Ramos (cell line): ENCODE data around the gene CNNM4.

ENCODE experiments used
- in situ Hi-C: fragments of 300-500 bp; cut with MboI; formaldehyde crosslinking; loops from one replicate; pipeline ENCODE4 v1.14.3; 2022; ENCODE audit warnings: low sequenced_read_pairs; ENCODE audit not compliant: unreplicated experiment

Gene CNNM4

DNA sequence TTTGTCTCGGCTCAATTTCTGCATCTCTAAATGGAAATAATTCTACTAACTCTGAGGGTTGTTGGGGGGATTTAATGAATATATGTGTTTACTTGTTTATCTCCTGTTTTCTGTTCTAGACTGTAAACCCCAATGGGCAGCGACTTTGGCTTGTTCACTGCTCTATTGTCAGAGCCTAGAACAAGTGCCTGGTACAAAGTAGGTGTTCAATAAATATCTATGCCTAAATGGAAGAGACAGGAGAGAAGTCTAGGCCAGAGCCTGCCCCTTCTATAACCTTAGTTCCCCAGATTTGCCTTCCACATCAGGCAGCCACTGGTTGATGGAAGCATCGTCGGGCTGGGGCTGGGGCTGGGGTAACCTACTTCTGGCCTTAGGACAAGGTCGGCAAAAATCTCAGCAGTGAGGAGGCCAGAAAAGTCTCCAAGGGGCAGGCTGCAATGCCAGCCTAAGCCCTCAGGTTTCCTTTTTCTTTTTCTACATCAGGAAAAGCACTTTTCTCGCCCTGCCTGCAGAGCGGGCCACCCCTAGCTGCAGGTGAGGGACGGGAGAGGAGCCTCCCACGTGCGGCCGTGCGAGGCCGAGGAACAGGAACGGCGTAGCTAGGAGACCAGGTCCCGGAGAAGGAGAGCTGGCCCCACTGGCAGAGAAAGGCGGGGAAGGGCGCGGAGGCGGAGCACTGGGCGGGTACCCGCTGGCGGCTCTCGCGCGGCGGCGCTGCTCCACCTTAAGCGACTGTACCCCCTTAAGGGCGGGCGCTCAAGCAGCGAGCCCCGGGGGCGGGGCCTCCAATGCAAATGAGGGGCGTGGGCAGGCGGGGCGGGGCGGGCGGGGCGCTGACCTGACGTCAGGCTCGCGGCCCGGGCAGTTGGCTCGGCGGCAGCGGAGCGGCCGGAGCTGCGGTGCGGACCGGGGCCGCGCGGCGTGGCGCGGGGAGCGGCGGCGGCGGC lies at the start of gene CNNM4:
TSS of gene CNNM4 (plus strand) at position 867 of the 950 bp plus-strand sequence. CDS start 98 bp downstream, outside the sequence.
- in situ Hi-C loops, result no loop called here

DNA sequence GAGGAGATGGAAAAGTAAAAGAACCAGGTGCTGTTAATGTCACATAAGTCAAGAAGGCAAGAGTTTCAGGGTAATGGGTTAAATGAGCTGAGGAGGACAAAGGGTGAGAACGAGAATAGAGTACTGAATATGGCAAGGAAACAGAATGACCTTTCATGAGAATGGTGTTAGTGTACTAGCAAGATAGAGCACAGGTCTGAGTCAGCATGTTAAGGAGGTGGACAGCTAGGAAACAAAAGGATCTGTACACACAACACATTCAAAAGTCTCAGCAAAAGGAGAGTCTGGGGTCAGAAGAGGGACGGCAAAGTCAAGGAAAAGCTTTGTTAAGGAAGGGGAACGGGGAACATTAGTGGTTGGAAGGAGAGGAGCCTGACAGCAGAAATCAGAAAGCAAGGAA lies 49.7 kb upstream of the CNNM4 start:
- in situ Hi-C loops, result no loop called here

DNA sequence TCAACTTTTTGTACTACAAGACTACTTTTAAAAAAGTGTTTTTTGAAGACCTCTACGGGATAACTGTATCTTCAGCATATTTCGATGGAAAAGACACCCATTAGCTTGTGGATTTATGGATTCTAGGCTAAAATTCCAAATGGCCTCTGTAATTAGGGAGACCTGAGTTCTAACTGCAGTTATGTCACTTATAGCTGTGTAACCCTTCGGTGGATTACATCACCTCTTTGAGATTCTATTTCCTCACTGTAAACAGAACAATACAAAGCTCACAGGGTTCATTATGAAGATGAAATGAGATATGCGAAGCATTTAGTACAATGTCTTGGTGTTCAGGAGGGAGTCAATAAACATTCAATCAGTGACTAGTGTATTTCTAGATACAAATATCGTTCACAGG lies 45.0 kb upstream of the CNNM4 start:
- in situ Hi-C loops, result no loop called here

DNA sequence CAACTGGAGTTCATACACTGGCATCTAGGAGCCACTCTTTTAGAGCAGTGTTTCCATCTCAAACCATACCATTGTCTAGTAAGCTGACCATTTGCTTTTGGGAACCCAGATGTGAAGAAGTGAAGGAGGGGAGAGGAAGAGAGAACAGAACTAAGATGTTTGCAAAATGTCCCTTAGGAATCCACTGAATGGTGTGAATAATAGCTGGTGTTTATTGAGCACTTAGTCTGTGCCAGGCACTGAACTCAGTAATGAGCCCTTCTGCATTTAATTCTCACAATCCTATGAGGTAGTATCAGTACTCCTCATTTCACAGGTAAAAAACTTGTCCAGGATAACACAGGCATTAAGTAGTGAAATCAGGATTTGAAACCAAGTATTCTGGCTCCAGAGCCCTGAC lies 44.3 kb upstream of the CNNM4 start:
- in situ Hi-C loops, result no loop called here

- in situ Hi-C loops, result no loop called here
Measured at GRCh38 chr2:96726131-96726530, 34.6 kb upstream of the CNNM4 start.

DNA sequence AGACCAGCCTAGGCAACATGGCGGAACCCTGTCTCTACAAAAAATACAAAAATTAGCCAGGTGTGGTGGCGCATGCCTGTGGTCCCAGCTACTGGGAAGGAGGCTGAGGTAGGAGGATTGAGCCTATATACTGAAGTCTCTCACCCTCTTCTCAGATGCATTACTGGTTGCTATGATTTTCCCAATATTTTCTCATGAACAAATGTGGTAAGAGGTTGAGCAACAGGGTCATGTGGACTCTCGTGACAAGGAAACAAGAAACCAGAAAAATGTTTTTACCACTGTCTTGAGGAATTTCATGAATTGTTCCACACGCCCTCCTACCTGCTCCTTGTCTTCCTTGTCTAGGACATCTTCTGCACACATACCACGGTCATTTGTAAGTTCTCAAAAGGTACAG lies 33.3 kb upstream of the CNNM4 start:
- in situ Hi-C loops, result no loop called here

- in situ Hi-C loops, result no loop called here
Measured at GRCh38 chr2:96729748-96730147, 31.0 kb upstream of the CNNM4 start.

DNA sequence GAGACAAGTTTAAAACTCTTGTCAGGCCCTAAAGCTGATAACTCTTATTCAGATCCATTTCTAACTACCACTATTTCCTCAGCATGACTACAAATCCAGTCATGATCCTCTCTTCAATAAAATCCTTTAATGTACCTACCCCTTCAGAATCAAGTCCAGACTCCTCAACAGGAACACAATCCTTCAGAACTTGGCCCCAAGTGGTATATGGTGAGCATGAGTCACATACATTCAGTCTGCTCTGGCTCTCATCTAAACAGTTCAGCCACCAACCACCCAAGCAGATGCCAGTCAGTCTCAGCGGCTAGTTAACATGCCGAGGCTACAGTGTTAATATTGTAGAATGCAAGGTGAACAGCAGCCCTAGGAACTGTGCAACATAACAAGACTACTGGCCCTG lies 30.5 kb upstream of the CNNM4 start:
- in situ Hi-C loops, result no loop called here

GRCh38 chr2:96733931-96734330 lies 26.8 kb upstream of the CNNM4 start:
- in situ Hi-C loops, result no loop called here

- in situ Hi-C loops, result no loop called here
Measured at GRCh38 chr2:96734880-96735583, 25.7 kb upstream of the CNNM4 start.

GRCh38 chr2:96737251-96737650 lies 23.5 kb upstream of the CNNM4 start:
- in situ Hi-C loops, result no loop called here

DNA sequence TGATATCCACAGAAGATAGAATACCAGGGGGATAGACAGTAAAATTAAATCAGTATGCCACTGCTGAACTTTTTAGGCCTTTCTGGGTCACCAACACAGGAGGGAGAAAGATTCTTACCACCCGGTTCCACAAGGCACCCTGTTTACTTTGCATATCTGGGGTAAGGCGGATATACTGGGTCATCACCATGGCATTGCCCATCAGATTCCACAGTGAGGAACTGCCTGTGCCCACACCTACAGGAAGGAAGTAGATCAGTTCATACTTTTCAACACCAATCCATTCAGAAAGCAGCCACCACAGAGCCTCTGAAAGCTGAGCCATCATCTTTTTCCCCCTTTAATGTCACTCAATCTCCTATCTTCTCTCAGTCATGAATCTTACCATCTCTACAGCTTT lies 22.9 kb upstream of the CNNM4 start:
- in situ Hi-C loops, result no loop called here

DNA sequence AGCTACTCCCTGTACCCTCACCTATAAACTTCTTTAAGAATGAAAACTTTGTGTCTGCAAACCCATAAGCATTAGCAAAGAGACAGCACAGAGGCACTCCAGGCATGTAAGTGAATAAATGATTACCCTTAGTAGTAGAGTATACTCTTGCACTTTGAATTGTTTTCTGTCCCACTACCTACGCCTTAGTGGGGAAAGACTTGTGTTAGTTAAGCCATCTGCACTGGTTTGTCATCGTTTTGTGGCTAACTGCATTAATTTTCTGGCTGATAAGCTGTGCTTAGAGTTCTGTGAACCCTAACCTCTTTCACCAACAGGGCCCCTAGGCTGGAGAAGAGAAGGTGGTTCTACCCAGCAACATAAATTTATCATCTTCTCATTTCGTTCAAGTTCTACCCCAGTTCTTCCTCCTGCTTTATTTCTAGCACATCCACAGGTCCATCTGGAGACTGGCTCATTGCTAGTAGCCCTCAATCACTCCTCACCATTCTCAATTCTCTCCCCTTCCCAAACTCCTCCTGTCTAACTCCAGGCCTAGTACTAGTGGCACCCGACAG lies 21.5 kb upstream of the CNNM4 start:
- in situ Hi-C loops, result no loop called here

DNA sequence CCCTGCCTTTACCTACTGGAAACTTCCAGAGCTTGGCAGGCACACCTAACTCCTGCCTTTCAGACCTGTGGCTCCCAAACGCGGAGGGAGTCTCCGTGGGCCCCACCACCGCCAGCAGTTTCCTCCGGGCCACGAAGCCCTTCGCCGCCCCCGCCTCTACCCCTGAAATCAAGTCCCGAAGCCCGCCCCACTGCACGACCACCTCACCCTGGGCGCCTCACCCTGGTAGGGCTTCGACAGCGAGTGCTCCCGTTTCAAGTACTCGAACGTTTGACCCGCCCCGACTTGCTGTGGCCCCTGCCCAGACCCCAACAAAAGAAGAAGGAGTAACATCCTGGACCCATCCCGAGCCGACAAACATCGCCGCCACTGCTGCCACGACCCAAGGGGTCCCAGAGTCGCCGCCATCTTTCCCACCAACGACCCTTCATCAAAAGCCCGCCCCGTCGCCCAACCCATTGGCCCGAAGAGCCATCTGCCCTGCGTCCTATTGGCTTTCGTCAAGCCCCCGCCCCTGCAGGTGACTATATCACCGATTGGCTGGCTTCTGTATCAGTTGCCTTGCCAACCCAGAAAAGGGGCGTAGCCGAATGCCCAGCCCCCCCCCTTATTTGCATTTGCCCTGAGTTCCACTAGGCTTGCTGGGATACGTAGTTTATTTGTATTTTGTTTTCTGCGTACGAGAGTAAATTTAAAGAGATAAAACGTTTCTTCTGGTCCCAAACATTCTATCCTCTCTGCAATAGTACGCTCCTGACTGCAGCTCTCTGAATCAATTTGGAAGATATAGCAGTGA lies 20.9 kb upstream of the CNNM4 start, which contains the start of gene LMAN2L:
TSS of gene LMAN2L (minus strand) at position 432 of the 796 bp plus-strand sequence. CDS start at position 408, 24 bp downstream.
- in situ Hi-C loops, result no loop called here

DNA sequence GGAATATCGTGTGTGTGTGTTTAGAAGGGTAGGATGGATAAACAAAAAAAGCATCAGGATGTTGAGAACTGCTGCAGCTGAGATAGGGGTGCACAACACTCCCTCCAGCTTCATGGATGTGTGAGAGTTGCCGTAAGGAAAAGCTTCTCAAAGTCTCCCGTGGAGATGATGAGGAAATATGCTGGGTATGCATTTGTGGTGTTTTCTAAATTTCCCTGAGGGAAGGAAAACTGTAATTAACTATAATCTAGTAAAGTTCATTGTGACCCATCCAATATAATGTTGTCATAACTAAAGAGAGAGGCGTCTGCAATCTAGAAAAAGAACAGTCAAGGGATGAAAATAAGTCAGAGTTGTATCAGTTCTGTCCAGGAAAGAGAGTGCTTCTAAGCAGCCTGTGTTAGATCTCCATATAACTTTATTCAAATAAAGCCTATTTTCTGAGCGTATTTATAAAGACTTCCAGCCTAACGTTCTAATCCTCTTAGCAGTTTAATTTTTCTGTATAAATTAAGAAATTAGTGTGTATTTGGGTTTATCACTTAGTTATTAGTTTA lies 13.6 kb upstream of the CNNM4 start:
- in situ Hi-C loops, result no loop called here

DNA sequence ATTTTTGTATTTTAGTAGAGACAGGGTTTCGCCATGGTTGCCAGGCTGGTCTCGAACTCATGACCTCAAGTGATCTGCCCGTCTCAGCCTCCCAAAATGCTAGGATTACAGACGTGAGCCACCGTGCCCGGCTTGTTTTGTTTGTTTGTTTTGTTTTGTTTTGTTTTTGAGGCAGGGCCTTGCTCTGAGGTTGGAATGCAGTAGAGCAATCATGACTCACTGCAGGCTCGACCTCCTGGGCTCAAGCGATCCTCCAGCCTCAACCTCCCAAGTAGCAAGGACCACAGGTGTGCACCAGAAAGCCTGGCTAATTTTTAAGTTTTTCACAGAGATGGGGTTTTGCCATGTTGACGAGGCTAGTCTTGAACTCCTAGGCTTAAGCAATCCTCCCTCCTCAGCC lies 8.9 kb upstream of the CNNM4 start:
- in situ Hi-C loops, result no loop called here

DNA sequence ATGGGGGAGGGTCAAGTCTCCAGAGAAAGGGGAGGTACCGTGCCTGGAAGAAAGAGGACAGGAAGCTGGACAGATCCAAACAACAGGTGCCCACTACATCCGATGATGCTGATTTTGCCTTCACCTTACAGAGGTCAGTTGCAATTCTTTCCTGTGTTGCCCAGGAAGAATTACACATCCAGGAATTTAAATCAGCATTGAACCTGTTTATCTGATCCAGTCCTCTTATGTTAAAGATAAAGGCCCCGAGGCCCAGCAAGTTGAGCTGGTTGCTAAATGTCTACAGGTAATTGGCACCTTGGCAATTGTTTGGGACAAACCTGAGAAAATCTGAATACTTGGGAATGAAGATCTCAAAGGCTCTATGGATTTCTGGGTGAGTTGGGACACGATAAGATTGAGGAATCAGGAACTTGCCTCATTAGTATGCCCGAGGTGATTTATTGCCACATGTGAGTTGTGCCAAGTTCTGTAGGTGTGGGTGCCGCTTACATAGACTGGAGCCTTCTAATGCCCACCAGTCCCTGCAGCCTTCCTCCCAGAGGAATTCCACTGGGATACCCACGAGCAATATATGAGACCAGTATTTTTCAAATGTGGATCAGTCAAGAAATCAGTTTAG lies 6.9 kb upstream of the CNNM4 start:
- in situ Hi-C loops, result no loop called here

DNA sequence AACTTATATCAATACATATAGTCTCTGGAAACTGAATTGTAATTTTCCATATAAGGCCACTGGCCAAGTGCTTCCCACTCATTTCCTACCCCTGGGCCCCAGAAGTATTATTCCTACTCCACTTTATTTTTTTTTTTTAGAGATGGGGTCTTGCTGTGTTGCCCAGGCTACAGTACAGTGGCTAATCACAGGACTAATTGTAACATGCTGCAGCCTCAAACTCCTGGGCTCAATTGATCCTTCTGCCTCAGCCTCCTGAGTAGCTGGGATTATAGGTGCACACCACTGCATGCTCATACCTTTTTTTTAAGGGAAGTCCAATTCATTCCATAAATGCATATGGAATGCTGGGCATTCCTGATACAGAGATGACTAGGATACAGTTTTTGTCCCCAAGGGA lies 6.4 kb upstream of the CNNM4 start:
- in situ Hi-C loops, result no loop called here

GRCh38 chr2:96756788-96757476 lies 3.8 kb upstream of the CNNM4 start:
- in situ Hi-C loops, result no loop called here
